NCI-H1048 (cell line): Measurements from ENCODE around the gene MRPL47.

ENCODE experiments used
- DNase-seq: peaks from one replicate; lab custom pipeline; 2025; lab: John Stamatoyannopoulos, UW

Gene MRPL47

GRCh38 chr3:179591313-179591712, 13.1 kb downstream of the MRPL47 start:
- DNase-seq = no peak

- no peak for DNase-seq
Measured at GRCh38 chr3:179590669-179591068, 13.8 kb downstream of the MRPL47 start.

DNA sequence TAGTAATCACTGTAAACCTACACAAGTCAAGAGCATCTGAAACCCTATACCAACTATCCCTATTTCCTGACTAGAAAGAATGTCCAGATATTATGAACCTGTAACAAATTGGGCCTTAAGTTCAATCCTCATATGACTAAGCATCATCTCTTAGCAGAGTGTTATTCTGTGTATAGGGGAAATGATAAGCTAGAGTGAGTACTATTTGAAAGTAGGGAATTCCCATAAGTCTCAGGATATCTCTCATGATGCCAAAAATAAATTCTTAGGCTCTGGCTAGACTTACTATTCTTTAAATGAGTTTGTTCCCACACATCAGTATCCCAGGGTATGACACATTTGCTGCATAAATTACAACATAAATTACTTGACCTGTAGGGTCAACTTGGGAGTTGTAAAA, 15.3 kb downstream of the MRPL47 start:
- no peak for DNase-seq

GRCh38 chr3:179580992-179581391, 23.4 kb downstream of the MRPL47 start:
- no peak for DNase-seq

GRCh38 chr3:179565496-179565895, 38.9 kb downstream of the MRPL47 start:
- no peak for DNase-seq

DNA sequence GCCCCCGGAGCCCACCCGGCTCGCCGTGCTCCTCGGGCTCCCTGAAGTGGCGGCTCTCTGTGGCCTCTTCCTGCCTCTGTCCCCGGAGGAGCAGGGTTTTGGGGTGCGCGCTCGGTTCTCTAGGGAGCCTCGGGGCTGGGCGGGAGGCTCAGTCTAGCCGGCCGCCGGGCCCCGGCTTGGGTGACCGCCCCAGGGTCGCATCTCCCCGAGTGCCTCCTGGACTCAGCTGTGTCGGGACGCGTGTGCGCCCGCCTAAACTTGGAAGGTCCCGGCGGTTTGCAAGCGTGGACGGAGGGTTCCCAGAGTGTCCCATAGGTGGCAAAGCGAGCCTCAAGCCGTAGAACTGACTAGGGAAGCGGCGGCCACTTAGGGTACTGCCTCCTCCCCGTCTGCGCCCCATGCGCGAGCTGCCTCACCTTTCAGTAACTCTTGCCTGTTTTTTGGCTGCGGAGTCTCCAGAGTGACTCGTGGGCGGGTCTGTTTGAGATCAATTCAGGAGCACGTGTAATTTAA, 41.1 kb downstream of the MRPL47 start:
- no peak for DNase-seq

- peak; percentile 99 for DNase-seq
Measured at GRCh38 chr3:179562591-179563270, 41.7 kb downstream of the MRPL47 start, which contains the start of gene ACTL6A. Gene ACTL6A (plus strand): TSS chr3:179562926. CDS start chr3:179563093, 167 bp downstream.

GRCh38 chr3:179560791-179561190, 43.6 kb downstream of the MRPL47 start:
- no peak for DNase-seq

DNA sequence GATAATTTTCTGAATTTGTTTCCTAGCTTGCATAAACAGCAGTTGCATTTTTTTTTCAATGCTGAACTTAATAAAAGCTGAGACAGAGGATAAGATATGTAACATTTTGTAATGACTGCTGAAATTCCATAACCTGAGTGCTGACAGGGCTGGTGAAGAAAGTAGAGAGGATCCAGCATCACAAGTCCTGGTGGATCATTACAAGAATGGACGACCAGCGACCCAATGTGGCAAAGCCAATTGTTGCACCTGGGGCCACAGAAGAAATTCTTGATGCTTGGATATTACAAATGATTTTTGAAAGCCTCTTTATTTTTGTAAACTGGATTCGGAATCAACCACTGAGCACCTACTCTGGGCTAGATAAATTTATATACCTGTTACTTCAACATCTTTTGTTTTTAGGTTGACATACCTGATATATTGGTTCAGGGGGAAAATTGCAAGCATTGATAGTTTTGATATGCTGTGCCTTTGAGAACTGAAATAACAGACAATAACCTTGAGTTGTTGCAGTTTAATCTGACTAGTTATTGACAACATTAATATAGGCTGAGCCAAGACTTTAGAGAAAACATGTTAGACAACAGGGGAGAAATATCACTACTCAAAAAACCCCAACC, 45.6 kb downstream of the MRPL47 start:
- no peak for DNase-seq

GRCh38 chr3:179551349-179552105, 52.9 kb downstream of the MRPL47 start:
- no peak for DNase-seq

DNA sequence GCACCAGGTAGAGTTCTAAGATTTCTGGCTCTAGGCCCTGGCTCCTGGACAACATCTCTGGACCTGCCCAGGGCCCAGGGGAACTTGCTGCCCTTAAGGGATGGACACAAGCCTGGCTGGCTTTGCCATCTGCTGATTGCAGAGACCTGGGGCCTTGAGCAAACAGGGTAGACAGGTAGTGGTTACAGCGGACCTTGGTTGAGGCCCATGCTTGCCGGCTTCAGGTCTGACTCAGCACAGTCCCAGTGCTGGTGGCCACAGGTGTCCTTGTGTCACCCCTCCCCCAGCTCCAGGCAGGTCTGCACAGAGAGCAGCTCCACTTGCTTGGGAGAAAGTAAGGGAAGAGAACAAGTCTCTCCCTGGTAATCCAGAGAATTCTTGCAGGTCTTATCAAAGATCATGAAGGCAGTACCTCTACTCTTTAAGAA, 57.6 kb downstream of the MRPL47 start:
- DNase-seq = no peak

GRCh38 chr3:179544981-179545645, 59.3 kb downstream of the MRPL47 start:
- DNase-seq = no peak

DNA sequence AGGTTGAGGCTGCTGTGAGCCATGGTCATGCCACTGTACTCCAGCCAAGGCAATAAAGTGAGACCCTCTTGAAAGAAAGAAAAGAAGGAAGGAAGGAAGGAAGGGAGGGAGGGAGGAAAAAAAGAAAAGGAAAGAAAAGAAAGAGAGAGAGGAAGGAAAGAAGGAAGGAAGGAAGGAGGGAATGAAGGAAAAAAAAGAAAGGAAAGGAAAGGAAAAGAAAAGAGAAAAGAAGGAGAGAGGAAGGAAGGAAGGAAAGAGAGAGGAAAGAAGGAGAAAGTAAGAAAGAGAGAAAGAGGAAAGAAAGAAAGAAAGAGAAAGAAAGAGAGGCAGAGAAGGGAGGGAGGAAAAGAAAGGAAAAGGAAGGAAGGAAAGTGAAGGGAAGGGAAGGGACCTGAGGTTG, 62.1 kb downstream of the MRPL47 start:
- no peak for DNase-seq

DNA sequence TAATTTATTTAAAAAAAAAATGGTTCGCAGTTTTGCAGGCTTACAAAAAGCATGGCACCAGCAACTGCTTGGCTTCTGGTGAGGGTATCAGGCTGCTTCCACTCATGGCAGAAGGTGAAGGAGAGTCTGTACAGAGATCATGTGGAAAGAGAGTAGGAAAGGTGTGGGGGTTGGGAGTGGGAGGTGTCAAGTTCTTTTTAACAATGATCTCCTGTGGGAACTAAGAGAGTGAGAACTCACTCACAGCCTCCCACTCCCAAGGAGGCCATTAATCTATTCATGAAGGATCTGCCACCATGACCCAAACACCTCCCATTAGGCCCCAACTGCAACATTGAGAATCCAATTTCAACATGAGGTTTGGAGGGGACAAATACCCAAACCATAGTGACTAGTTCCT, 62.8 kb downstream of the MRPL47 start:
- DNase-seq = no peak

DNA sequence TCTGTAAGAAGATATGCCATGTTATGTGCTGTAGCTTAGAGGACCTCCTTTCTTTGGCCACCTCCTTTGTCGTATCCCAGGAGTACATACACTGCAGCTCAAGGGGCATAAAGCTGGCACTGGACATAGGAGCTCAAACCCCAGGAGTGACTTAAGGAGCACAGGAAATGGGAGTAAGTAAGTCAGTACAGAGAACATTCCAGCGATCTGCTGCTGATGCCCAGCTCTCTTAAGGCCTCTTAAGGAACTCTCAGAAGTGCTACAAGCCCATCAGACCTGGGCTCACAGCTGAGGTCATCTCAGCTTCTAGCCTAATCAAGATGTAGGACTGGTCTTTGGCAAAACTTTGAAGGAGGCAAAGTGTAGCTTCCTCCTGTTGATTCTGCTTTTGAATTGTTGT, 63.3 kb downstream of the MRPL47 start:
- DNase-seq = no peak
